GM18508 (cell line): ENCODE results near the gene COG5.

Experiments used
- ATAC-seq: cut with Tn5 transposase; IDR thresholded peaks from one replicate; pipeline ENCODE4 v1.9.1; 2021; ENCODE audit warnings: moderate number of reproducible peaks; ENCODE audit not compliant: insufficient read depth, unreplicated experiment

COG5 gene

DNA sequence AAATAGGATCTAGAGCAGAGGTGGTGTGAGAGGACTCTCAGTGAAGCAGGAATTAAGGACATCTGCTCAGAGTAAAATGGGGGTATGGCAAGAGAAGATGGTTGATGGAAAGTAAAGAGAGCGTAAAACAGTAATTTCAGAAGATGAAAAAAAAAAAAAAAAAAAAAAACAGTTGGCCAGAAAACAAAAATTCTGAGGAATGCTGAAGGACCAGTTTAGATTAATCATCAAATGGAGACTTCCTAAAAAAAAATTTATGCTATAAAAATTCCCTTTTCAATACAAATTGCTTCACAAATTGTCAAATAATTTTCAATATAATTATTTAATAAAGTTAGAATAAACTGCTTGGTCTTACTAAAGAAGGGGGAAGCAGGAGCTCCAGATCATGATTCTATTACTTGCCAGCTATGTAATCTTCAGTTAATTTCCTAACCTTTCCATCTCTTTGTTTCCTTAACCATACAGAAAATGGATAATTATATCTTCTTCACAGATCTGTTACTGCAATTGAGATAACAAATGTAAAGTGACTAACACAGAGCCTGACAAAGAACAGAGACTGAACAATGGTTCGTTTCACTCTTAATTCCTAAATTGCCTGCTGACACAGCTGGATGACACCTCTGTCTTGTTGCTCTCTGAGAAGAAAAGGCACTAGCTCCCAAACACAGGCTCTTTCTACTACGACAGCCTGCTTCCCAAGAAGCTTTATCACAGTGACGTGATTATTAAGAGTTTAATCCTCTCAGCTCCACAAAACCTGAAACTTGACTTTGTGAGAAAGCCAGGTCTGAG, 158.8 kb downstream of the COG5 start:
- ATAC-seq = no peak

DNA sequence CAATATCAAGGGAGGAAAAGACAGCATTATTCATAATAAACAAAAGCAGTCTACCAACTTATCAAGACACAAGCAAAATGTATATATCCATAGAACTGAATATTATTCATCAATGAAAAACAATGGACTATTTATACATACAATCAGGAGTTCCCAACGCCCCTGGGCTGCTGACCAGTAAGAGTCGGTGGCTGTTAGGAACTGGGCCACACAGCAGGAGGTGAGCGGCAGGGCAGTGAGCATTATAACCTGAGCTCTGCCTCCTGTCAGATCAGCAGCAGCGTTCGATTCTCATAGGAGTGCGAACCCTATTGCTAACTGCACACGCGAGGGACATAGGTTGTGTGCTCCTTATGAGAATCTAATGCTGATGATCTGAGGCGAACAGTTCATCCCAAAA, 165.6 kb downstream of the COG5 start:
- no peak for ATAC-seq

GRCh38 chr7:107396990-107397389, 166.7 kb downstream of the COG5 start:
- no peak for ATAC-seq

DNA sequence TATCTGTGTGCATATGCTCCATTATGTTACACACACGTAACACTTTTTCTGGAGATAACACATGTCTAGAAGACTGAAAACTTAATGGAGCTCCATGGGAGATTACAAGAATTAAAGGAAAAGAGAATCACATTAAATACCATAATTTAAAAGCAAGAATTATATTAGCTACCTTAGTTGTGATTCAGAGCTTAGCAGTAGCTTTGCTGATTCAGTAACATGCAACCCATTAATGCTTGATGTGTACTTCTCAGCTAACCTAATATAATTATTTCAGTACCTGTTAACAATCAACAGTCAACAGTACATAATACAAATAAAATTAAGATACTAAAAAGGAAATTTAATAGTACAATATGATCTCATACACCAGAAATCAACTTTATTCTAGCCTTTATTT, 167.6 kb downstream of the COG5 start:
- ATAC-seq = no peak

- ATAC-seq = no peak
These were observed 168.9 kb downstream of the COG5 start for GRCh38 chr7:107394831-107395230.

DNA sequence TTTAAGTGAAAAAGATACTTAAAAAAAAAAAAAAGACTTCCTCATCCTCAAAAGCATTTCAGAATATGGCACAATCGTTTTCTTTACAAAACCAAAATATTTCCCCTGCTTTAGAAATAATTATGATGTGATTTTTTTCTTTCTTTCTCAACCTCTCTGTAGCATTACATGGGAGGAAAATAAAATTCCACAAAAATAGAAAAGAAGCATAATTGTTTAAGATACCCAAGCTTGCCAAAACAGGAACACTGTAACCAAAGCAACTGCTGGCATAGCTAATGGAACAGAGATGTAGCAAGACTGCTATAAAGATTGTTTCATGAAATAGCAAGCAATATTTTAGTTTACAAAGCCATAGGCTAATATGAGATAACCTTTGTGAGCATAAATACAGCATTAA, 169.4 kb downstream of the COG5 start:
- ATAC-seq = no peak

DNA sequence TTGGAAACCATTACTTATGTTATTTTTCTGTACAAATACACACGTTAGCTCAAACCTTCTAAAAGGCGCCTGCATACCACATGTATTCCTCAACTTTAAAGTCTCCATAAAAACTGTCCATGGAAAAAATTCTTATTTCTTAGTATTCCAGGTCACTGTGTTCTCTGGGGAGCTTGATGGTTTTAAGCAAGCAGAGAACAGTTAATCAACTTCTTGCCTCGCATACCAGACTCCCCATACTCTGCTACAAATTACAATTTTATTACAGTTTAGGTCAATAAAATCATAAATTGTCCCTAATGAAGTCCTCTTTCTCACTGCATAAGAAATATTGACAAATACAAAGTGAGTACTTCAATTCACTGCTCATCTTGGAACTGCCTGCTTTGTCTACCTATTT, 170.9 kb downstream of the COG5 start:
- ATAC-seq = no peak

GRCh38 chr7:107390916-107391315, 172.8 kb downstream of the COG5 start:
- ATAC-seq = no peak

- no peak for ATAC-seq
These were observed 175.1 kb downstream of the COG5 start for GRCh38 chr7:107388604-107389003.

GRCh38 chr7:107387573-107388219, 176.0 kb downstream of the COG5 start:
- no peak for ATAC-seq

- ATAC-seq = no peak
These were observed 176.6 kb downstream of the COG5 start for GRCh38 chr7:107387128-107387527.

- ATAC-seq = no peak
These were observed 177.1 kb downstream of the COG5 start for GRCh38 chr7:107386548-107387102.

GRCh38 chr7:107384025-107384424, 179.7 kb downstream of the COG5 start:
- ATAC-seq = no peak

DNA sequence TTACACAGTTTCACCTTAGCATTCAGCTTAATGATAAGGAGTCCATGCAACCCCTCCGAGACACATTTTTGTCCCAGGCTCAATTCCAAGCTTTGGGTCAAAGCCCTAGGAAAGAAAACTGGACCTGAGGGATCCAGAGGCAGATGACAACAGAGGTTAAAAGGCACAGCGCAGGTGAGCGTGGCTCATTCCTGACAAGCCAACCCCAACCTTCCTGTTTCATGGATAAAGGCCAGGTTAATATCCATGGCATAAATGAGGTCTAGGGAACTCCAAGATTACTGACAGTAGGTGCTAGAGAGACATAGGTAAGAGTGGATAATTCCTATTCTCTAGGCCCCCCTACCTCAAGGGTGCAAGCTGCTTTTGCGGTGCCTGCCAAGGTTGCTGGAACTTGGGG, 180.5 kb downstream of the COG5 start:
- ATAC-seq = no peak

- ATAC-seq = no peak
These were observed 182.3 kb downstream of the COG5 start for GRCh38 chr7:107381453-107381852.

DNA sequence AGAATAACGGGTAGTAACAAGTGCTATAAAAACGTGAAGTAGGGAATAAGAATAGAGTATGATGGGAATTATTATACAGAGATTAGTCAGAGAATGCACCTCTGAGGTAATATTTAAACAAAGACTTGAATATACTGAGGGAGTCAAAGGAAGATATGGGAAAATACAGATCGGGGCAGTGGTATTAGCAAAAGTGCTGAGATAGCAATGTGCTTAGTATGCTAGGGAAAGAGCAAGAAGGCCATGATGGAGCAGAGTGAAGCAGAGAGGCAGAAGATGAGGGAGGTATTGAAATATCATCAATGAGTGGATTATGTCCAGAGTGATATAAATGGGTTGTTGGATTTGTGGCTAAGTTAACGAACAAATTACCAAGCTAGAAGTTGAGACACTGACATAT, 190.4 kb downstream of the COG5 start:
- no peak for ATAC-seq

GRCh38 chr7:107372298-107372697, 191.4 kb downstream of the COG5 start:
- ATAC-seq = no peak

DNA sequence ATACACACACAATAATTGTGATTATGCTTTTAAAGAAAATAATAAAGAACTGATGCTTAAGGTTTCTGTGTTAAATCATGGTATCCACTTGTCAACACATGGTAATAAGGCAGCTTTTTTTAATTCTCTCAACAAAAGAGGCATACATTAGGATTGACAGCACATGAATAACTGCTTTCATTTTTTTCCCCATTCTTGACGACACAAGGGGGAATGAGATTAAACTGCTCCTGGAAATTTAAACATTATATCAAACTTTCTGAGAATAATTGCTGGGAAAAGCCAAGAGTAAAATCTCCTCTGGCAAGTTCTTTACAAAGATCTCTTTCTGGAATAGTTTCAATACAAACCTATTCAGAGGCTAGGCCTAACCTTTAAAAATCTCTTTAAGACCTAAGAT, 192.9 kb downstream of the COG5 start:
- ATAC-seq = no peak

DNA sequence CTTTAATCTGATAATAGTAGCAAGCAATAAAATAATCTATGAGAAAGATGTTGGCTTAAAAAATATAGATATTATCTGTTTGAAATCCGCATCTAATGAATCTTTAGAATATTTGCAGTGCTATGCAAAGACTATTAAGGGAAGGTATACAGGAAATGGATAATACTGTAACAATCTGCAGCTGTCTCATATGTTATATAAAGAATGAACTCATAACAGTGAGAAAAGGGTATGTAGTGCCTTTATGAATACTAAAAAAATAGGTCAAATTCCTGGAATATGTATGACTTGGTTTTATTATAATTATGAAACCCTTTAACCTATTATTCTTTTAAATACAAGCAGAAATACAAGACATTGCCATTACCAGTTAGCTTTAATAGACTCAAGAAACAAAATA, 198.9 kb downstream of the COG5 start:
- no peak for ATAC-seq

- no peak for ATAC-seq
These were observed 204.0 kb downstream of the COG5 start for GRCh38 chr7:107359520-107360316.

- ATAC-seq = no peak
These were observed 208.1 kb downstream of the COG5 start for GRCh38 chr7:107355616-107356015.
